Glutamatergic neuron (in vitro differentiated cells): ENCODE results near the gene HOXD9. TPM values are rescaled to one million over a fixed set of nuclear protein-coding genes. Genes with fewer than 3 reads are reported as not detected.
A peak's percentile ranks its signal among the peaks of the same experiment; 100 is the strongest.

Source experiments
- DNase-seq: peaks from one replicate; pipeline ENCODE4 v3.0.0; 2022
- H3K27ac Mint-ChIP-seq: one replicate; pipeline ENCODE4 v1.8.0; 2020; ENCODE audit warnings: mild to moderate bottlenecking, mixed read lengths, inconsistent platforms; ENCODE audit not compliant: unreplicated experiment
- H3K27me3 Mint-ChIP-seq: one replicate; pipeline ENCODE4 v1.8.0; 2020; ENCODE audit warnings: mild to moderate bottlenecking, moderate library complexity, mixed read lengths, inconsistent platforms; ENCODE audit not compliant: unreplicated experiment
- H3K36me3 Mint-ChIP-seq: one replicate; pipeline ENCODE4 v1.8.0; 2020; ENCODE audit warnings: mild to moderate bottlenecking, mixed read lengths, inconsistent platforms; ENCODE audit not compliant: unreplicated experiment
- H3K4me1 Mint-ChIP-seq: one replicate; pipeline ENCODE4 v1.8.0; 2020; ENCODE audit warnings: mild to moderate bottlenecking, low read depth, mixed read lengths, inconsistent platforms; ENCODE audit not compliant: unreplicated experiment
- H3K4me3 Mint-ChIP-seq: one replicate; pipeline ENCODE4 v1.8.0; 2020; ENCODE audit warnings: mild to moderate bottlenecking, mixed read lengths, inconsistent platforms; ENCODE audit not compliant: unreplicated experiment
- H3K9me3 Mint-ChIP-seq: one replicate; pipeline ENCODE4 v1.8.0; 2020; ENCODE audit warnings: mild to moderate bottlenecking, moderate library complexity, mixed read lengths, inconsistent platforms; ENCODE audit not compliant: unreplicated experiment
- total RNA-seq: library from RNA; stranded (reverse); fragmentation: NEBNext Ultra II Directional; extraction: Animal tissue kit (Norgen Biotek cat#: 25700); gene quantifications from one replicate; pipeline ENCODE4 v1.2.1, GENCODE V29; 2021; ENCODE audit not compliant: unreplicated experiment
- TF ChIP-seq, protein P1 (sequence below): fragments of 200-600 bp; sonication (generic); IDR thresholded peaks from one replicate; pipeline ENCODE4 v1.5.0; 2021; ENCODE audit not compliant: partially characterized antibody, unreplicated experiment

HOXD9 gene
- total RNA-seq, 1 donor from 2014 or later = 0.44 TPM

DNA sequence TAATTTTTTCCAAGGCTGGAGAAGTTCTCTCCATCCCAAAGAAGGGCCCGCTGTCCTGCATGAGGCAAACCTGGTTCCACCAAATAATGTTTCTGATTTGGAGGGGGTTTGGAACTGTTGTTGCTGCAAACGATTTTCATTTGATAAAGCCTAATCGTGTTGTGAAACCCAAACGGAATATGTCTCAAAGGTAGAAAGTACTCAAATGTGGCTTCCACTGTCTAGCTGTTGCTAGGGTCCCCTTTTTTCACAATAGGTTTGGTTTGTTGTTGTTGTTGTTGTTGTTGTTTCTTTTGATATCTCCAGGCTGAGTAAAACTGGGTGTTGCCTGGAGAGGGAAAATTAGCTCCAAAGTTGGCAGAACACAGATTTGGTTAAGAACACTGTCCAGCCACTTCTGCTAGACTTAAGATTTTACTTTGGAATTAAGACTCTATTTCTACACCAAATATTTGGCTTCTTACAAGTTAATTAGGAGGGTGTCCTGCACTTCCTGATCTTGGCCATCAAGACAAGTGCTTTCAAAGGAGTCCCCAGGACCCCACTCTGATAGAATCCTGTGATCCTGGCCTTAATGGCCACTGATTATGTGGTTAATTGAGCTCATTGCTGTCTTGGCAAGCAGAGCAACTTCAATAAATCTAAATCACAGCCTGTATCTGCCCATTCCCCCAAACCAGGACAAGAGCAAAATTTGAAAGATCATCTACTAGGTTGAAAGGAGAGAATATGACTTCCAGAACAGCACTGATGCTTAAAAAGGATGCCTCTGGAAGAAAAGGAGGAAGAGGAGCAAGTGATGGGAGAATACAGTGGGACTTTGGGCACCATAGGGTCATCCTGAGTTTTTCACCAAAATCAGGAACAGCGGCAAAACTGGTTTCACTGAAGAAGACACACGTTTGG lies 33.3 kb upstream of the HOXD9 start:
- DNase-seq = no peak
- Mint-ChIP-seq H3K27ac (no peak overlapping the region), H3K9me3 (peaks cover 21% of the 10 kb centered on the region), H3K4me1 (peaks cover 4% of the 10 kb centered on the region), H3K4me3 (no peak overlapping the region), H3K36me3 (peaks cover 4% of the 10 kb centered on the region), H3K27me3 (peaks cover 50% of the 10 kb centered on the region)
- TF ChIP-seq, protein P1, sequence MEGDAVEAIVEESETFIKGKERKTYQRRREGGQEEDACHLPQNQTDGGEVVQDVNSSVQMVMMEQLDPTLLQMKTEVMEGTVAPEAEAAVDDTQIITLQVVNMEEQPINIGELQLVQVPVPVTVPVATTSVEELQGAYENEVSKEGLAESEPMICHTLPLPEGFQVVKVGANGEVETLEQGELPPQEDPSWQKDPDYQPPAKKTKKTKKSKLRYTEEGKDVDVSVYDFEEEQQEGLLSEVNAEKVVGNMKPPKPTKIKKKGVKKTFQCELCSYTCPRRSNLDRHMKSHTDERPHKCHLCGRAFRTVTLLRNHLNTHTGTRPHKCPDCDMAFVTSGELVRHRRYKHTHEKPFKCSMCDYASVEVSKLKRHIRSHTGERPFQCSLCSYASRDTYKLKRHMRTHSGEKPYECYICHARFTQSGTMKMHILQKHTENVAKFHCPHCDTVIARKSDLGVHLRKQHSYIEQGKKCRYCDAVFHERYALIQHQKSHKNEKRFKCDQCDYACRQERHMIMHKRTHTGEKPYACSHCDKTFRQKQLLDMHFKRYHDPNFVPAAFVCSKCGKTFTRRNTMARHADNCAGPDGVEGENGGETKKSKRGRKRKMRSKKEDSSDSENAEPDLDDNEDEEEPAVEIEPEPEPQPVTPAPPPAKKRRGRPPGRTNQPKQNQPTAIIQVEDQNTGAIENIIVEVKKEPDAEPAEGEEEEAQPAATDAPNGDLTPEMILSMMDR = no peak

DNA sequence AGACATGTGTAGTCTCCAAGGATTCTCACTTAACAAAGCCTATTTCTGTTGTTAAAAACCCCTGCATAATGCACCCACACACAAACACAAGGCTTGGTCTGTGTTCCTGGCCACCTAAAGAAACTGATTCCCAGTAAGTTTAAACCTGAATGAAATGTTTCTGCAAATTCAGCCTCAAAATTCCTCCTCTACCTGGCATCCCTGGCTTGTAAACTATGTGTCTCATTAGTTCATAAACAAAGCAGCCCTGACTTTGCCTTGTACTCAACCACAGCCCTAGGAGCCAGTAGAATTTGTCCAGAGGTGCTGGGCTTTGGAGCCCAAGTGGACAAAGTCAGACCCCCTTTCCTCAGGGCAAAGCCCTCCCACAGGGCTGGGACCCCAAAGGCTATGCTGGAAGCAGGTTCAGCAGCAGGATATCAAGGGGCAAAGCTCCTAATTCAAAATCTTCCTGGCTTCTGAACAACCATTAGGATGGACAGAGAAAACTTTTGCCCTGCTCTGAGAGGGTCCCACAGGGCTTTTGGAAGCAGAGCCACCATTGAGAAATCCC lies 32.6 kb upstream of the HOXD9 start:
- TF ChIP-seq, protein P1 = no peak
- Mint-ChIP-seq H3K27me3 (peaks cover 52% of the 10 kb centered on the region), H3K4me3 (no peak overlapping the region), H3K36me3 (peaks cover 4% of the 10 kb centered on the region), H3K27ac (no peak overlapping the region), H3K4me1 (peaks cover 1% of the 10 kb centered on the region), H3K9me3 (peaks cover 21% of the 10 kb centered on the region)
- no peak for DNase-seq

DNA sequence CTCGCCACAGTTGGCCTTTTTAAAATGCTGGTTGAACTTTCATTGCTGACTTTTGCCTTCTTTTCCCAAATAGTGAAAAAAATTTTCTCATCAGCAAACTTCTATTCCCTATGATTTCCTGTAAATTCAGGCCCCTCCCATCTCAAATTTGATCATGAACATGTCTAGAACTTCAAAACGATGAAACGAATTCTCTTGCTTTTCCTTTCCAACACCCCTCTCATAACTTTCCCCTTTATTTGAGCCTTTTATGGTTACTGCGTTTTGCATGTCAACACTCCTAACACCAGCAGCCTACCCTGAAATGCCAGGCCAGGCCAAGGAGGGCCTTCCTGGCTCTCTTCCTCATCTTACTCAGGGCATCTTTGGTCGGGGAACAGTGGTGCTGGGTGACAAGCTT lies 31.7 kb upstream of the HOXD9 start:
- TF ChIP-seq, protein P1 = no peak
- Mint-ChIP-seq H3K4me3 (no peak overlapping the region), H3K27ac (no peak overlapping the region), H3K4me1 (no peaks in the 10 kb centered on the region), H3K36me3 (peaks cover 4% of the 10 kb centered on the region), H3K9me3 (peaks cover 21% of the 10 kb centered on the region), H3K27me3 (peaks cover 50% of the 10 kb centered on the region)
- DNase-seq = no peak

DNA sequence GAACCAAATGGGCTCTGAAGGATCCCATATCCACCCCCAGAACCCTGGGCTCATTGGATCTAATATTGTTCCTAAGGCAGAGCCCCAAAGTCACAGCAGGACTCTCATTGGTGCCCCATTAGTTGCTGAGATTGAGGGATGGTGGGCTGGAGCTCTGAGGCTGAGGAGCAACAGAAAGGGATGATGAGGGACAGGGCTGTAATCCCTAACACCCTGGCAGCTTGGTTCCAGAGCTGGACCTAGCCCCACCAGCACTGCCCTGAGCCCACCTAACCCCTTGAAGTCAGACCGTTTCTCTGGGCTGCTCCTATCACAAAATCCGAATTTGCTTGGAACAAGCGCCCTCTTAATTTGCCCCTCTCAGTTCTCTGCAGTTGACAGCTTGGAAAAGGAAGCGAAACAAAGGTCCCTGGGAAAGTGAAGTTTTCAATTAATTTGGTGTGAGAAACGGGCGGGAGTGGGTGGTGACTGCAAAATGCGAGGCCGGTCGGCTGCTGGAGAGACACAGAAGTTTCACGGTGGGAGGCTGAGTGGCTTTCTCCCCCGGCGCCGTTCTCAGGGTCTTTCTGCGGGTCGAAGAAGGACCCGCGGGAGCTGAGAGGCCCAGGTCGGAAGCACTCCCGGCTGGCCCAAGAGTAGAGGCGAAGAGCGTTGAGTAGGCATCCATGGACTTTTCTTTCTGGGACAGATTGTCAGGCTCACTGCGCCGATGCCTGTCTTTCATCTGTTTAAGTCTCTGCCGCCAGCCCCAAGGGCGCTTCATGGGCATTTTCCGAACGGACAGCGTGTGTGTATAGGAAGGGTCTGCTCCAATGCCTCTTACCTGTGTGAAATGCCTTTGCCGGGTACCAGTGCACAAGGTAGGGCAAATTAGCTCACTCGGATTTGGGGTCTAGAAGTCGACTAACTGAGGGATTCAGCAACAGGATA lies 30.9 kb upstream of the HOXD9 start:
- Mint-ChIP-seq H3K27me3 (peaks cover 44% of the 10 kb centered on the region), H3K4me3 (peak overlapping the region; percentile 63), H3K4me1 (peaks cover 1% of the 10 kb centered on the region), H3K9me3 (peaks cover 22% of the 10 kb centered on the region), H3K27ac (no peak overlapping the region), H3K36me3 (peaks cover 4% of the 10 kb centered on the region)
- DNase-seq = no peak
- TF ChIP-seq, protein P1 = no peak
